ENCODE data around the gene TFR2. TPM values are rescaled to one million over a fixed set of nuclear protein-coding genes. Genes with fewer than 3 reads are reported as not detected.
A peak's percentile ranks its signal among the peaks of the same experiment; 100 is the strongest.

The TFR2 gene
- total RNA-seq, 8 experiments from 2014 or later: 0.54 to 3.9 (median 2.5) TPM

DNA sequence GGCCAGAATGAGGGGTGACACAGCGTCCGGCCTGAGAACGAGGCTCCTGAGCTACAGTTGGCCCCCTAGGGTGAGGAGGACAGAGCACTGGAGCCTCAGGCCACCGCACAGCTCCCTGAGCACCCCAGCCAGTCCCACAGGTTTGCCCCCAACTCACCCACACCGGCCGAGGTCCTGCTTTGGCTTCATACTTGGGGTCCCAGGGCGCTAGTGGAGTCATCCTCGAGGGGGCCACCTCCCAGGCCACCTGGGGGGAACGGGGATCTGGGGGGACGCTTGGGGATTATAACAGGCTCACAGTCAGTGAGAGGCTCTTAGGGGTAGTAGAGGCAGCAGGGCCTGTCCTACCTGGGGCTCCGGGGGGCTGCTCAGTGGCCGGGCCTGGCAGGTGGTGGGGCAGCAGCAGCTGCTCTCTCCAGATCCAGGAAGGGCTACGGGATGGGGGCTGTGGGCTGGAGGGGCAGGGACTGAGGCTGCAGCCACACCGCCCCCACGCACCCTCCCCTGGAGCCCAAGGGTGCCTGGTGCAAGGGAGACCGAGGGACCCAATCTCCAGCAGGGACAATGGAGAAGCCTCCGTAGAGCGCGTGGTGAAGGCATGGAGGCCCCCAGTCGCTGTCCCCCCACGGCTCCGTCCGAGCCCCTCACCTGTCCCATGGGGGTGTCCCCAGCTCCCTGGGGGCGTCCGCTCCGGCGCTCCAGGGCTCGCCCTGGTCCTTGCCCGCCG is 68.2 kb downstream of the TFR2 start:
- Histone ChIP-seq H3K27ac (no peak overlapping the region), H3K4me3 (no peak overlapping the region), H3K4me1 (replicated peaks in 1 of 2) (peaks cover 44 to 51% of the 10 kb centered on the region in 2 donors)
- WGBS, 10 experiments: 100% methylated on average over 2 of the region's 30 CpGs; no CpG with 5 or more reads in 9 of the 10 experiments
- no peak for ATAC-seq (replicated peaks in 6 of 8)
- in situ Hi-C loops (cut with MboI; ENCODE audit: low pct_unique_long_range_greater_than_20kb in 2 of 9, low sequenced_read_pairs in 9 of 9, unreplicated experiment in 9 of 9): loop anchor here in 4 of 9 experiments (25.0 kb wide), 1 partner anchor 111 kb away; the partner anchor contains the start of gene SPACDR (in 4 of the 4)

DNA sequence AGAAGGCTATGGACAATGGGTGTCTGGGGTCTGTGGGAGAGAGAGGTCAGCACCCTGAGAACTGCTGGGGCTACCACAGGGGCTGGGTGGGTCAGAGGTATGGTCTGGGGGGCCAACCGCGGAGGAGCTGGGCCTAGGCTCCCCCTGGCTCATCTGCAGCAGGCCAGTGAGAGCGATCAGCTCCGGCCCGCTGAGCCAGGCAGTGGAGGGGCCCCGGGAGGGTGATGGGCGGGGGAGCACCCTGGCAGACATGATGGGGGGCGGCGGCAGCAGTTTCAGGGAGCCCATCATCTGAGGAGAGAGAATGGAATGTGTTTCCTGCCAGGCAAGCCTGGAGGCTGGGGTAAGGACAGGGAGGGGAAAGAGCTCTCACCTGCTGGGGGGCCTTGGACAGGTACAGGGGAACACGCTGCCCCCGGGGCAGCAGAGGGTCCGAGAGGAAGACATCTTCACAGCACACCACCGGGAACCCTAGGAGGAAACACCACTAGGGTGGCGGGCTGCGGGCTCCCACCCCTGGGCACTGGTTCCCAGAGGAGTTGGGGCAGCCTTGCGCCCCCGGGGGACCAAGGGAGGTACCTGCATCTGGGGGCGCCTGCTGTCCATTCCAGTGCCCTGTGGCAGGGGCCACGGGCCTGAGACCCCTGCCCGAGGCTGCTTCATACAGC is 68.9 kb downstream of the TFR2 start:
- no peak overlapping the region for H3K4me3 ChIP-seq
- peaks cover 51 to 58% of the 10 kb centered on the region in 2 donors for H3K4me1 ChIP-seq (replicated peaks in 1 of 2)
- no peak overlapping the region for H3K27ac ChIP-seq
- 84% methylated on average over 3 of the region's 20 CpGs; no CpG with 5 or more reads in 9 of the 10 experiments for WGBS, 10 experiments
- in situ Hi-C loops (cut with MboI; ENCODE audit: low pct_unique_long_range_greater_than_20kb in 2 of 9, low sequenced_read_pairs in 9 of 9, unreplicated experiment in 9 of 9): loop anchor here in 4 of 9 experiments (25.0 kb wide), 1 partner anchor 110 kb away; the partner anchor contains the start of gene SPACDR (in 4 of the 4)
- no peak for ATAC-seq (replicated peaks in 6 of 8)

DNA sequence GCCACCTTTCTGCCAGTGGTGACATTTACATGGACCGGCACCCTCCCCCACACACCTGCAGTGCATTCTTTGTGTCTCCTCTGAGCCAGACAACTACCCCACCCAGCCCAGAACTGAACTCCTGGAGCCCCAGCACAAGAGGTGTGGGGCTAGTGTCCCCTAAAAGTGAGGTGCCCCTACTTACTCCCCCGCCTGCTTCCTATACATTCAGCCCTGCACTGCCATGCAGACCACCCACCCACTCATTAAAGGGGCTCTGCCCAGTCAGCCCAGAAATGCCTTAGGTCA is 69.6 kb downstream of the TFR2 start:
- no peak overlapping the region for H3K4me3 ChIP-seq
- H3K27ac ChIP-seq: no peak overlapping the region
- ATAC-seq (replicated peaks in 6 of 8): no peak
- in situ Hi-C loops (cut with MboI; ENCODE audit: low pct_unique_long_range_greater_than_20kb in 2 of 9, low sequenced_read_pairs in 9 of 9, unreplicated experiment in 9 of 9): loop anchor here in 4 of 9 experiments (25.0 kb wide), 1 partner anchor 109 kb away; the partner anchor contains the start of gene SPACDR (in 4 of the 4)
- H3K4me1 ChIP-seq (replicated peaks in 1 of 2): peaks cover 57 to 65% of the 10 kb centered on the region in 2 donors
- WGBS, 10 experiments: 100% methylated on average over 1 of the region's 2 CpGs; no CpG with 5 or more reads in 9 of the 10 experiments

DNA sequence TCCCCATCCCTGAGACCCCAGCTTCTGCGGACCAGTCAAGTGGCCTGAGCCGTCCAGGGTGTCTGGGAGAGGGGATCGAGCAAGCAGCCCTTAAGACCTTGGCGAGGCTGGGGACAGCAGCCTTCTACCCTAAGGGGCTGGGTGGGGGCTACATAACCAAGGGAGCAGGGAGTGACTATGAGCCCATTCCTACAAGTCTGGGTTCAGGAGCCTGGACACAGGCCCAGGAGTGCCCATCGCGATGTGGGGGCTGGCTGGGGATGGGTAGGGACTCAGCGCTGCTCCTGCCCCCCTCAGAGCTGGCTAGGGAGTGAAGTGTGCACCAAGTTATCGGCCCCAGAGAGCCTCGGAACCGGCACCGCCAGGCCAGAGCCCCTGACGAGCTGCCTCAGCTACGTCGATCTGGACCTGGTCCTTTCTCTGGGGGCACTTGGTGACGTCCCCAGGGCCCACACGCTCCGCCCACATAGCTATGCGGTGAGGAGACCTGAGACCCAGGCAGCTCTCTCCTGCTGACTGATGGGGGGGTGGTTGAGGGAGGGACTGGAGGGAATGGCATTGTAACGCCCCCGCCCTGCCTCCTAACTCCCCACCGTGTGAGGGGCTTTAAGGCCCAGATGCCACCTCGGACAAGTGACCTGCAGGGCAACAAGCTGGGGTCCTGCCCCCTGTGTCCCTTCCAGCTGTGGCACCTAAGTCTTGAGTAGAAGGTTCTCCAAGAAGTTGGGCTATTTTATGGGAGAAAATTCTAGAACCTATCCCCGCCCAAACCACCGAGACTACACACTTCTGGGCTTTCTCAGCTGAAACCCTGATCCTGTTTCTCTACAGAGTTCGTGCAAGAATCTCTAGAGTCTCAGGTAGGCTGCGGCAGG is 70.2 kb downstream of the TFR2 start:
- no peak overlapping the region for H3K27ac ChIP-seq
- 0 to 90% (median 71%) methylated on average over 1 to 9 of the region's 26 CpGs; no CpG with 5 or more reads in 5 of the 10 experiments for WGBS, 10 experiments
- H3K4me1 ChIP-seq (replicated peaks in 1 of 2): peaks cover 63 to 70% of the 10 kb centered on the region in 2 donors
- H3K4me3 ChIP-seq: no peak overlapping the region
- in situ Hi-C loops (cut with MboI; ENCODE audit: low pct_unique_long_range_greater_than_20kb in 2 of 9, low sequenced_read_pairs in 9 of 9, unreplicated experiment in 9 of 9): loop anchor here in 4 of 9 experiments (25.0 kb wide), 1 partner anchor 109 kb away; the partner anchor contains the start of gene SPACDR (in 4 of the 4)
- peak in 5 of 8 experiments; percentile 4 to 20 (median 14) for ATAC-seq (replicated peaks in 6 of 8)

Other genes with a start within 250 kb of the TFR2 start
- 10 to 100 TPM in 1 of 8 experiments, 1 to 10 TPM in 7; 2.2 to 12.3 (median 3.5) TPM for gene ZCWPW1, start 212.8 kb downstream of the TFR2 start, total RNA-seq
- 10 to 100 TPM; 11.5 to 54.3 (median 29.1) TPM for gene MEPCE, start 211.7 kb downstream of the TFR2 start, total RNA-seq
- 10 to 100 TPM; 11.5 to 38.3 (median 20.2) TPM for gene PPP1R35, start 205.1 kb downstream of the TFR2 start, total RNA-seq
- gene SPACDR, start 177.3 kb downstream of the TFR2 start, total RNA-seq: 1 to 10 TPM in 2 of 8 experiments, under 1 TPM in 5, not detected in 1; 0.38 to 2.7 (median 0.81) TPM
- 10 to 100 TPM in 7 of 8 experiments, 1 to 10 TPM in 1; 9.9 to 44.4 (median 22.0) TPM for gene TSC22D4, start 162.3 kb downstream of the TFR2 start, total RNA-seq
- gene NYAP1, start 157.6 kb downstream of the TFR2 start, total RNA-seq: 10 to 100 TPM in 5 of 8 experiments, 1 to 10 TPM in 1, under 1 TPM in 2; 0.81 to 30.0 (median 14.4) TPM
- gene AGFG2, start 102.3 kb downstream of the TFR2 start, total RNA-seq: 10 to 100 TPM in 4 of 8 experiments, 1 to 10 TPM in 4; 2.7 to 22.3 (median 7.5) TPM
- gene SAP25, start 67.7 kb downstream of the TFR2 start, total RNA-seq: 1 to 10 TPM in 4 of 8 experiments, under 1 TPM in 3, not detected in 1; 0.43 to 2.8 (median 1.0) TPM
- gene LRCH4, start 55.4 kb downstream of the TFR2 start, total RNA-seq: 10 to 100 TPM in 5 of 8 experiments, 1 to 10 TPM in 3; 9.1 to 24.3 (median 18.6) TPM
- 1 to 10 TPM in 3 of 8 experiments, under 1 TPM in 5; 0.25 to 1.9 (median 0.75) TPM for gene FBXO24, start 55.2 kb downstream of the TFR2 start, total RNA-seq
- gene PCOLCE, start 39.2 kb downstream of the TFR2 start, total RNA-seq: 100 to 1,000 TPM in 4 of 8 experiments, 10 to 100 TPM in 1, 1 to 10 TPM in 3; 3.0 to 369 (median 86.9) TPM
- 10 to 100 TPM in 7 of 8 experiments, 1 to 10 TPM in 1; 9.5 to 20.5 (median 15.2) TPM for gene MOSPD3, start 29.0 kb downstream of the TFR2 start, total RNA-seq
- gene ACTL6B, start 14.9 kb upstream of the TFR2 start, total RNA-seq: 10 to 100 TPM in 5 of 8 experiments, not detected in 3; 29.4 to 51.9 (median 38.1) TPM
- 100 to 1,000 TPM; 141 to 235 (median 188) TPM for gene GNB2, start 32.2 kb upstream of the TFR2 start, total RNA-seq
- 10 to 100 TPM; 10.6 to 40.7 (median 19.1) TPM for gene GIGYF1, start 52.7 kb upstream of the TFR2 start, total RNA-seq
- gene POP7, start 64.6 kb upstream of the TFR2 start, total RNA-seq: 10 to 100 TPM; 32.0 to 59.6 (median 38.6) TPM
- gene EPO, start 78.9 kb upstream of the TFR2 start, total RNA-seq: under 1 TPM in 1 of 8 experiments, not detected in 7; 0.11 TPM
- gene ZAN, start 92.0 kb upstream of the TFR2 start, total RNA-seq: under 1 TPM in 6 of 8 experiments, not detected in 2; 0.04 to 0.24 (median 0.14) TPM
- 10 to 100 TPM in 5 of 8 experiments, 1 to 10 TPM in 3; 3.5 to 49.9 (median 17.1) TPM for gene EPHB4, start 186.0 kb upstream of the TFR2 start, total RNA-seq
- 10 to 100 TPM in 4 of 8 experiments, 1 to 10 TPM in 4; 6.8 to 29.3 (median 11.9) TPM for gene SLC12A9, start 211.2 kb upstream of the TFR2 start, total RNA-seq
- gene TRIP6, start 225.8 kb upstream of the TFR2 start, total RNA-seq: 10 to 100 TPM in 5 of 8 experiments, 1 to 10 TPM in 3; 3.0 to 90.1 (median 22.4) TPM
- 100 to 1,000 TPM in 3 of 8 experiments, 10 to 100 TPM in 5; 28.4 to 149 (median 57.0) TPM for gene SRRT, start 233.6 kb upstream of the TFR2 start, total RNA-seq
- 1 to 10 TPM; 2.4 to 5.2 (median 2.9) TPM for gene UFSP1, start 248.2 kb upstream of the TFR2 start, total RNA-seq